Endothelial cell of umbilical vein (primary cell): ENCODE measurements around the gene ANAPC5. TPM values are rescaled to one million over a fixed set of nuclear protein-coding genes. Genes with fewer than 3 reads are reported as not detected.
"Not testable (repeated sequence)": the region's sequence is repeated elsewhere in the genome, so short reads cannot be mapped to it uniquely, and the experiment has no call there.

Source experiments
- BruUV-seq: library from RNA; stranded (reverse); fragments of 400-500 nt; replicated peaks from 2 replicates; lab custom pipeline; 2021; lab: Mats Ljungman, UMichigan
- CTCF ChIA-PET: fragments of 300-600, 350-600 bp; sonication (Branson Sonifier 250); formaldehyde crosslinking; loops from one replicate; lab custom pipeline; 2021; ENCODE audit warnings: antibody characterized with exemption, inconsistent platforms; lab: Charles Lee
- POLR2A ChIA-PET: fragments of 300-600, 350-600 bp; sonication (Branson Sonifier 250); formaldehyde crosslinking; loops from one replicate; lab custom pipeline; 2021; ENCODE audit warnings: antibody characterized with exemption, inconsistent platforms; lab: Charles Lee
- DNase-seq: peaks from one replicate; pipeline ENCODE4 v3.0.0-alpha.2; 2011; ENCODE audit warnings: low read depth, low spot score
- FAIRE-seq: peaks from 2 replicates; lab custom pipeline; 2011; peaks lifted over from hg19 to GRCh38; lab: Jason Lieb, UNC
- H2AFZ ChIP-seq: 2 replicates; pipeline ENCODE4 v1.6.0; 2012; ENCODE audit warnings: low read depth, low read length, control low read depth, inconsistent platforms
- H3K27ac ChIP-seq: 2 replicates; pipeline ENCODE4 v1.5.1; 2011; ENCODE audit warnings: low read depth, mild to moderate bottlenecking, control low read depth, low read length, moderate library complexity; ENCODE audit not compliant: insufficient read depth
- H3K27me3 ChIP-seq, 2 experiments: 2 replicates each; pipeline versions ENCODE4 v1.6.0 to v1.6.1; 2011; ENCODE audit warnings: low read length in 2 of 2, mixed read lengths in 1 of 2; ENCODE audit not compliant: control insufficient read depth in 2 of 2, insufficient read depth in 2 of 2
- H3K36me3 ChIP-seq, 2 experiments: 2 replicates in 1 of 2; 3 replicates in 1 of 2; pipeline ENCODE4 v1.5.1; 2011; ENCODE audit warnings: low read length in 2 of 2, mild to moderate bottlenecking in 1 of 2, moderate library complexity in 1 of 2; ENCODE audit not compliant: control insufficient read depth in 2 of 2, insufficient read depth in 2 of 2; ENCODE audit errors: extremely low read depth in 1 of 2
- H3K4me1 ChIP-seq: 3 replicates; pipeline ENCODE4 v1.5.1; 2011; ENCODE audit warnings: mild to moderate bottlenecking, low read length; ENCODE audit not compliant: control insufficient read depth, insufficient read depth; ENCODE audit errors: extremely low read depth
- H3K4me2 ChIP-seq: 2 replicates; pipeline ENCODE4 v1.6.1; 2011; ENCODE audit warnings: low read length, control low read depth, mixed read lengths; ENCODE audit not compliant: insufficient read depth
- H3K4me3 ChIP-seq, 3 experiments: fragments of 200-600 bp in 1 of 3; sonication (generic), shearing (Covaris generic) in 1 of 3; replicated peaks in 1 of 3; 2 replicates each; pipeline ENCODE4 v1.5.1; 2011 to 2016; ENCODE audit warnings: control low read depth in 3 of 3, low read length in 3 of 3, mild to moderate bottlenecking in 2 of 3, inconsistent platforms in 1 of 3, low read depth in 1 of 3, moderate library complexity in 1 of 3; ENCODE audit not compliant: insufficient read depth in 1 of 3
- H3K79me2 ChIP-seq: 2 replicates; pipeline ENCODE4 v1.6.0; 2012; ENCODE audit warnings: low read length, inconsistent platforms; ENCODE audit not compliant: control insufficient read depth, insufficient read depth
- H3K9ac ChIP-seq: replicated peaks from 2 replicates; pipeline ENCODE3; 2011; ENCODE audit warnings: low read length, control low read depth; ENCODE audit not compliant: insufficient read depth; ENCODE audit errors: extremely low read depth
- H3K9me1 ChIP-seq: replicated peaks from 3 replicates; pipeline ENCODE4 v1.6.0; 2011; ENCODE audit warnings: mild to moderate bottlenecking, low read length; ENCODE audit not compliant: control insufficient read depth, insufficient read depth; ENCODE audit errors: extremely low read depth
- H3K9me3 ChIP-seq: replicated peaks from 2 replicates; pipeline ENCODE4 v1.5.1; 2012; ENCODE audit warnings: low read length, inconsistent platforms; ENCODE audit not compliant: control insufficient read depth, insufficient read depth
- H4K20me1 ChIP-seq: replicated peaks from 2 replicates; pipeline ENCODE3; 2011; ENCODE audit warnings: mild to moderate bottlenecking, low read length; ENCODE audit not compliant: control insufficient read depth, insufficient read depth; ENCODE audit errors: extremely low read depth
- FOS ChIP-seq: IDR thresholded peaks from 2 replicates; pipeline ENCODE4 v1.6.1; 2011; ENCODE audit warnings: mild to moderate bottlenecking, low read length, moderate library complexity, borderline replicate concordance; ENCODE audit not compliant: insufficient read depth
- GATA2 ChIP-seq: IDR thresholded peaks from 2 replicates; pipeline ENCODE4 v1.7.0; 2011; ENCODE audit warnings: low read depth, mild to moderate bottlenecking, moderate library complexity, mixed read lengths, low read length; ENCODE audit not compliant: insufficient read length, insufficient read depth
- MYC ChIP-seq: IDR thresholded peaks from one replicate; pipeline ENCODE4 v1.6.1; 2011; ENCODE audit warnings: mild to moderate bottlenecking, low read depth, low read length
- POLR2A ChIP-seq: IDR thresholded peaks from 2 replicates; pipeline ENCODE4 v1.6.1; 2012; ENCODE audit warnings: low read depth, mild to moderate bottlenecking, control low read depth, low read length
- POLR2AphosphoS5 ChIP-seq: IDR thresholded peaks from 2 replicates; pipeline ENCODE4 v1.6.1; 2012; ENCODE audit warnings: low read depth, mild to moderate bottlenecking, control low read depth, low read length, moderate library complexity; ENCODE audit not compliant: insufficient read depth
- dilution Hi-C: fragments of 300-500 bp; cut with MboI; formaldehyde crosslinking; loops from one replicate; pipeline ENCODE4 v1.15.0; 2019; ENCODE audit warnings: low sequenced_read_pairs; ENCODE audit not compliant: extremely low pct_ligation_motif_present
- intact Hi-C: fragments of 100-400 bp; cut with micrococcal nuclease; formaldehyde crosslinking; loops from one replicate; pipeline ENCODE4 v1.10.0; 2022
- polyA plus RNA-seq, 4 experiments: library from polyadenylated mRNA; depleted of rRNA in 3 of 4; stranded (reverse) in 3 of 4; unstranded in 1 of 4; fragments of >200 nt; gene quantifications; 2 replicates each; pipeline versions ENCODE4 v1.2.1 to v1.2.3, GENCODE V29; 2011 to 2012; ENCODE audit warnings: missing spikeins in 1 of 4
- total RNA-seq: library from RNA; stranded (reverse); gene quantifications from 2 replicates; pipeline ENCODE4 v1.2.3, GENCODE V29; 2021
- TF ChIP-seq, protein P1 (sequence below): IDR thresholded peaks from 2 replicates; pipeline ENCODE4 v1.6.1; 2011; ENCODE audit not compliant: insufficient read depth, insufficient read length
- TF ChIP-seq, protein P2 (sequence below), 2 donors: IDR thresholded peaks; 1 replicate in 1 of 2; 2 replicates in 1 of 2; pipeline ENCODE4 v1.5.1; 2011; ENCODE audit warnings: low read length in 2 of 2, mild to moderate bottlenecking in 2 of 2, moderate library complexity in 2 of 2, control low read depth in 1 of 2, inconsistent platforms in 1 of 2, low read depth in 1 of 2; ENCODE audit not compliant: insufficient read depth in 1 of 2; ENCODE audit errors: extremely low read depth in 1 of 2

ANAPC5 gene
- total and polyA plus RNA-seq, 2 donors (not counting 3 experiments of a cell fraction or from before 2014, with no cell fraction given): 133 to 168 TPM

DNA sequence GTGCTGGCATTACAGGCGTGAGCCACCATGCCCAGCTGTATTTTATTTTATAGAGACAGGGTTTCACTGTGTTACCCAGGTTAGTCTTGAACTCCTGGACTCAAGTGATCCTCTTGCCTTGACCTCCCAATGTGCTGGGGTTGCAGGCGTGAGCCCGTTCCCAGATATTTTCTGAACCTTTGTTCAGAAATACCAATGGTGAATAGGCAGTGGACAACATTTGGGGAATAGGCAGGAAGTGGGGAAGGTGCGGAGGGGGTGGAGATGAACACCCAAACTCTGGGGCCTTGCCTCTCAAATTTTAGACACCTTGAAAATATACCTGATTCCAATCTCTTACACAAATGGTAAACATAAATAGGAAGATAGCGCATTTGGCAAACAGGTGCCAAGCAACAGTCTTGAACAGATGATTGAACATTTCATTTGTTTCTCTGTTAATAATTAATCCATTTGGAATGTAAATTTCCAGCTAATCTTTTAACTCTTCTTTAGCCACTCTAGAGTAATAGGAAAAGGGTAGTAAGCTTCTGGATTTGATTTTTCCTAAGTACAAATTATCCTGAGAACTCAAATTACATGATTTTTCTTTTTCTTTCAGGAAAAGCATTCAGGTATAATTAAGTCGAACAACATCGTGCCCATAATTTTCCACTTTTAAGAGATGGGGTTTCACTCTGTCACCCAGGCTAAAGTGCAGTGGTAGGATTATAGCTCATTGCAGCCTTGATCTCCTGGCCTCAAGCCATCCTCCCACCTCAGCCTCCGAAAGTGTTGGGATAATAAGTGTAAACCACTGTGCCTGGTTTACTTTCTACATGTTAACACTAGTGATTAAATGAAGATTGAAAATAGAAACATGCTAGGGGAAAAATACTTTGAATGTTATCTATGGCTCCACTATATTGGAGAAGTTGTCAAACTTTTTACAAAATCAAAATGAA, 24.8 kb upstream of the ANAPC5 start:
- intact Hi-C loops (no loop called here), dilution Hi-C loops (no loop called here)
- Histone ChIP-seq H4K20me1 (no peaks in the 10 kb centered on the region), H3K27me3 (no peaks in the 10 kb centered on the region), H2AFZ (no peak overlapping the region), H3K4me1 (no peaks in the 10 kb centered on the region), H3K4me2 (no peak overlapping the region), H3K27ac (no peak overlapping the region), H3K9me3 (no peaks in the 10 kb centered on the region), H3K36me3 (no peaks in the 10 kb centered on the region), H3K9me1 (no peaks in the 10 kb centered on the region), H3K4me3 (no peak overlapping the region), H3K79me2 (no peaks in the 10 kb centered on the region), H3K9ac (no peak overlapping the region)
- POLR2A ChIA-PET: no interaction called here
- CTCF ChIA-PET: no interaction called here
- FAIRE-seq (no peak), DNase-seq (no peak)
- TF ChIP-seq, protein P1, sequence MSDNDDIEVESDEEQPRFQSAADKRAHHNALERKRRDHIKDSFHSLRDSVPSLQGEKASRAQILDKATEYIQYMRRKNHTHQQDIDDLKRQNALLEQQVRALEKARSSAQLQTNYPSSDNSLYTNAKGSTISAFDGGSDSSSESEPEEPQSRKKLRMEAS: no peak
- TF ChIP-seq POLR2A (no peak), GATA2 (no peak), MYC (no peak), POLR2AphosphoS5 (no peak), FOS (no peak)
- TF ChIP-seq, protein P2, sequence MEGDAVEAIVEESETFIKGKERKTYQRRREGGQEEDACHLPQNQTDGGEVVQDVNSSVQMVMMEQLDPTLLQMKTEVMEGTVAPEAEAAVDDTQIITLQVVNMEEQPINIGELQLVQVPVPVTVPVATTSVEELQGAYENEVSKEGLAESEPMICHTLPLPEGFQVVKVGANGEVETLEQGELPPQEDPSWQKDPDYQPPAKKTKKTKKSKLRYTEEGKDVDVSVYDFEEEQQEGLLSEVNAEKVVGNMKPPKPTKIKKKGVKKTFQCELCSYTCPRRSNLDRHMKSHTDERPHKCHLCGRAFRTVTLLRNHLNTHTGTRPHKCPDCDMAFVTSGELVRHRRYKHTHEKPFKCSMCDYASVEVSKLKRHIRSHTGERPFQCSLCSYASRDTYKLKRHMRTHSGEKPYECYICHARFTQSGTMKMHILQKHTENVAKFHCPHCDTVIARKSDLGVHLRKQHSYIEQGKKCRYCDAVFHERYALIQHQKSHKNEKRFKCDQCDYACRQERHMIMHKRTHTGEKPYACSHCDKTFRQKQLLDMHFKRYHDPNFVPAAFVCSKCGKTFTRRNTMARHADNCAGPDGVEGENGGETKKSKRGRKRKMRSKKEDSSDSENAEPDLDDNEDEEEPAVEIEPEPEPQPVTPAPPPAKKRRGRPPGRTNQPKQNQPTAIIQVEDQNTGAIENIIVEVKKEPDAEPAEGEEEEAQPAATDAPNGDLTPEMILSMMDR (IDR thresholded peaks at IDR 0.05; ENCODE audit: extremely low read depth in 1 of 2, insufficient read depth in 1 of 2, low read depth in 1 of 2, low read length in 2 of 2): no peak
- BruUV-seq: no TSS peak

DNA sequence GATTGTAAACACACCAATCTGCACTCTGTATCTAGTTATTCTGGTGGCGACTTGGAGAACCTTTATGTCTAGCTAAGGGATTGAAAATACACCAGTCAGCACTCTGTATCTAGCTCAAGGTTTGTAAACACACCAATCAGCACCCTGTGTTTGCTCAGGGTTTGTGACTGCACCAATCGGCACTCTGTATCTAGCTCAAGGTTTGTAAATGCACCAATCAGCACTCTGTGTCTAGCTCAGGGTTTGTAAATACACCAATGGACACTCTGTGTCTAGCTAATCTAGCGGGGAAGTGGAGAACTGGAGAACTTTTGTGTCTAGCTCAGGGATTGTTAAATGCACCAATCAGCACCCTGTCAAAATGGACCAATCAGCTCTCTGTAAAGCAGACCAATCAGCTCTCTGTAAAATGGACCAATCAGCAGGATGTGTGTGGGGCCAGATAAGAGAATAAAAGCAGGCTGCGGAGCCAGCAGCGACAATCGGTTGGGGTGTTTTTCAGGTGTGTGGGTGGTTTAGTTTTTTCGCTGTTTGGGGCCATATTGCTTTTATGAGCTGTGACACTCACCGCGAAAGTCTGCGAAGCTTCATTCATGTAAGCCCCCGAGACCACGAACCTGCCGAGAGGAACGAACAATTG, 22.9 kb upstream of the ANAPC5 start:
- H3K36me3 ChIP-seq, H3K9me1 ChIP-seq, dilution Hi-C loops, FAIRE-seq, H2AFZ ChIP-seq, DNase-seq, H3K4me3 ChIP-seq, H3K9me3 ChIP-seq, H3K27me3 ChIP-seq, H3K4me2 ChIP-seq, BruUV-seq, H3K79me2 ChIP-seq, H3K27ac ChIP-seq, H4K20me1 ChIP-seq, intact Hi-C loops, H3K4me1 ChIP-seq, H3K9ac ChIP-seq: not testable (repeated sequence)
- CTCF ChIA-PET: interaction anchor here (1.2 kb wide), 1 partner anchor 40 kb away, joined by 4 read pairs; no protein-coding TSS in a partner anchor
- POLR2A ChIA-PET: interaction anchor here (0.8 kb wide), 1 partner anchor 9 kb away, joined by 3 read pairs; no protein-coding TSS in a partner anchor
